ENCODE measurements around the gene METTL21A. TPM values are rescaled to one million over a fixed set of nuclear protein-coding genes. Genes with fewer than 3 reads are reported as not detected.

METTL21A gene
- total RNA-seq, 1 experiment from 2014 or later = 20.9 TPM

DNA sequence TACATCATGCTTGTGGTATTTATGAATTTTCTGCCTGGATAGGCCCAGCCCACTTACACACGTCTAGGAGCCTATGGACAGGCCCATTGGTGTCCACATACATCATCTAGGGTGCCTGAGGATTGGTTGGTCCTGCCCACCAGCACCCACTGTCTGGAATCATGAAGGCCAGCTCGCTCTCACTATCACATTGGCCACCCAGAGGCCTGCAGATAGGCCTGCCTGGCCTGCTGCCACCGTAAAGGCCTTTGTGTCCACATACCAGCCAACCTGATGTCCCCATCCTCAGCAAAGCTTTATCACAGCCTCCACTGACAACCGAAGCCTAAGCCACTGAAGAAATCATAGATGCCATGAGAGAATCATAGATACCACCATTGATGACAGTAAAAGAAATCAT is 40.2 kb downstream of the METTL21A start:
- ATAC-seq = no peak
- Histone ChIP-seq H3K27me3 (ENCODE audit: control insufficient read depth, insufficient read depth, low read length) (no peaks in the 10 kb centered on the region), H3K9me3 (ENCODE audit: control insufficient read depth, insufficient read depth, low read depth, low read length) (no peaks in the 10 kb centered on the region), H3K4me1 (ENCODE audit: control insufficient read depth, insufficient read depth, low read length) (no peaks in the 10 kb centered on the region), H3K4me3 (ENCODE audit: low read depth in 2 of 2, low read length in 2 of 2) (no peak overlapping the region), H3K27ac (ENCODE audit: low read length) (no peak overlapping the region), H3K36me3 (ENCODE audit: control insufficient read depth, insufficient read depth, low read length) (peaks cover 23% of the 10 kb centered on the region)
- no TSS peak for BruUV-seq (replicated peaks)
- ChIA-PET CTCF (no interaction called here), POLR2A (no interaction called here)
- TF ChIP-seq, protein P1, sequence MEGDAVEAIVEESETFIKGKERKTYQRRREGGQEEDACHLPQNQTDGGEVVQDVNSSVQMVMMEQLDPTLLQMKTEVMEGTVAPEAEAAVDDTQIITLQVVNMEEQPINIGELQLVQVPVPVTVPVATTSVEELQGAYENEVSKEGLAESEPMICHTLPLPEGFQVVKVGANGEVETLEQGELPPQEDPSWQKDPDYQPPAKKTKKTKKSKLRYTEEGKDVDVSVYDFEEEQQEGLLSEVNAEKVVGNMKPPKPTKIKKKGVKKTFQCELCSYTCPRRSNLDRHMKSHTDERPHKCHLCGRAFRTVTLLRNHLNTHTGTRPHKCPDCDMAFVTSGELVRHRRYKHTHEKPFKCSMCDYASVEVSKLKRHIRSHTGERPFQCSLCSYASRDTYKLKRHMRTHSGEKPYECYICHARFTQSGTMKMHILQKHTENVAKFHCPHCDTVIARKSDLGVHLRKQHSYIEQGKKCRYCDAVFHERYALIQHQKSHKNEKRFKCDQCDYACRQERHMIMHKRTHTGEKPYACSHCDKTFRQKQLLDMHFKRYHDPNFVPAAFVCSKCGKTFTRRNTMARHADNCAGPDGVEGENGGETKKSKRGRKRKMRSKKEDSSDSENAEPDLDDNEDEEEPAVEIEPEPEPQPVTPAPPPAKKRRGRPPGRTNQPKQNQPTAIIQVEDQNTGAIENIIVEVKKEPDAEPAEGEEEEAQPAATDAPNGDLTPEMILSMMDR (IDR thresholded peaks at IDR 0.05) = no peak
- TF ChIP-seq, protein P2, sequence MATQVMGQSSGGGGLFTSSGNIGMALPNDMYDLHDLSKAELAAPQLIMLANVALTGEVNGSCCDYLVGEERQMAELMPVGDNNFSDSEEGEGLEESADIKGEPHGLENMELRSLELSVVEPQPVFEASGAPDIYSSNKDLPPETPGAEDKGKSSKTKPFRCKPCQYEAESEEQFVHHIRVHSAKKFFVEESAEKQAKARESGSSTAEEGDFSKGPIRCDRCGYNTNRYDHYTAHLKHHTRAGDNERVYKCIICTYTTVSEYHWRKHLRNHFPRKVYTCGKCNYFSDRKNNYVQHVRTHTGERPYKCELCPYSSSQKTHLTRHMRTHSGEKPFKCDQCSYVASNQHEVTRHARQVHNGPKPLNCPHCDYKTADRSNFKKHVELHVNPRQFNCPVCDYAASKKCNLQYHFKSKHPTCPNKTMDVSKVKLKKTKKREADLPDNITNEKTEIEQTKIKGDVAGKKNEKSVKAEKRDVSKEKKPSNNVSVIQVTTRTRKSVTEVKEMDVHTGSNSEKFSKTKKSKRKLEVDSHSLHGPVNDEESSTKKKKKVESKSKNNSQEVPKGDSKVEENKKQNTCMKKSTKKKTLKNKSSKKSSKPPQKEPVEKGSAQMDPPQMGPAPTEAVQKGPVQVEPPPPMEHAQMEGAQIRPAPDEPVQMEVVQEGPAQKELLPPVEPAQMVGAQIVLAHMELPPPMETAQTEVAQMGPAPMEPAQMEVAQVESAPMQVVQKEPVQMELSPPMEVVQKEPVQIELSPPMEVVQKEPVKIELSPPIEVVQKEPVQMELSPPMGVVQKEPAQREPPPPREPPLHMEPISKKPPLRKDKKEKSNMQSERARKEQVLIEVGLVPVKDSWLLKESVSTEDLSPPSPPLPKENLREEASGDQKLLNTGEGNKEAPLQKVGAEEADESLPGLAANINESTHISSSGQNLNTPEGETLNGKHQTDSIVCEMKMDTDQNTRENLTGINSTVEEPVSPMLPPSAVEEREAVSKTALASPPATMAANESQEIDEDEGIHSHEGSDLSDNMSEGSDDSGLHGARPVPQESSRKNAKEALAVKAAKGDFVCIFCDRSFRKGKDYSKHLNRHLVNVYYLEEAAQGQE (IDR thresholded peaks at IDR 0.05; ENCODE audit: insufficient read depth in 1 of 2, low read depth in 2 of 2, low read length in 1 of 2) = no peak
- in situ Hi-C loops (cut with HindIII; ENCODE audit: low pct_unique_long_range_greater_than_20kb, low sequenced_read_pairs) = no loop called here
- intact Hi-C loops (cut with micrococcal nuclease; ENCODE audit: unreplicated experiment) = no loop called here
- DNase-seq (ENCODE audit: low read depth, low spot score) = no peak

DNA sequence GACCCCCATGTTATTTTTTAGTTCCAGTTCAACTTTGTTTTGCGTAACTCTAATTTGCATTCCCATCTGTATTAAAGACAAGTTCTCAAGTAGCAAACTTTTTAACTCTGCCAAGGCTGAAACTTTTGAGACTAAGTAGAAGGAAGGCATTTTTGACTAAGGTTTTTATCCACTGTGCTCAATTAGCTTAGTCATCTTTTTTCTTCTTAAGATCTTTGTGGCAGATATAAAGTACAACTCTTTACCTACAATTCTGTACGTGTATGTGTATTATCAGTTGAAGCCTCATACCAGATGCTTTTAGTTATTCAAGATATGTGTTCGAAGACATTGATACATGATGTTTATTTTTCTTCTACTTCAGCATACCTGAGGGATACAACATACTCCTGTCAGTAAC is 53.8 kb downstream of the METTL21A start:
- ATAC-seq (no peak), DNase-seq (ENCODE audit: low read depth, low spot score) (no peak)
- CTCF ChIA-PET = no interaction called here
- intact Hi-C loops (cut with micrococcal nuclease; ENCODE audit: unreplicated experiment) (no loop called here), in situ Hi-C loops (cut with HindIII; ENCODE audit: low pct_unique_long_range_greater_than_20kb, low sequenced_read_pairs) (no loop called here)
- H3K9me3 ChIP-seq (ENCODE audit: control insufficient read depth, insufficient read depth, low read depth, low read length) = no peaks in the 10 kb centered on the region
- POLR2A ChIA-PET = interaction anchor here (0.7 kb wide), 1 partner anchor 48 kb away, joined by 5 read pairs; no protein-coding TSS in a partner anchor
- peaks cover 12% of the 10 kb centered on the region; the same call in 1 of the 2 replicates for H3K36me3 ChIP-seq (ENCODE audit: control insufficient read depth, insufficient read depth, low read length)
- TF ChIP-seq, protein P2 (IDR thresholded peaks at IDR 0.05; ENCODE audit: insufficient read depth in 1 of 2, low read depth in 2 of 2, low read length in 1 of 2) = no peak
- TF ChIP-seq TCF7L2 (IDR thresholded peaks at IDR 0.05; ENCODE audit: low read depth, low read length) = no peak
- TF ChIP-seq, protein P1 (IDR thresholded peaks at IDR 0.05) = no peak
- TF ChIP-seq POLR2AphosphoS5 (IDR thresholded peaks at IDR 0.05; ENCODE audit: low read depth, low read length) = no peak
- TF ChIP-seq SIN3A (IDR thresholded peaks at IDR 0.05; ENCODE audit: borderline replicate concordance, insufficient read depth, low read depth, low read length) = no peak
- H3K4me1 ChIP-seq (ENCODE audit: control insufficient read depth, insufficient read depth, low read length) = no peaks in the 10 kb centered on the region
- H3K27ac ChIP-seq (ENCODE audit: low read length) = no peak overlapping the region
- no peak overlapping the region for H3K4me3 ChIP-seq (ENCODE audit: low read depth in 2 of 2, low read length in 2 of 2)
- no peaks in the 10 kb centered on the region for H3K27me3 ChIP-seq (ENCODE audit: control insufficient read depth, insufficient read depth, low read length)
- no TSS peak for BruUV-seq (replicated peaks)
